ENCODE data around the gene SLC51A.
"Not testable (repeated sequence)": the region's sequence is repeated elsewhere in the genome, so short reads cannot be mapped to it uniquely, and the experiment has no call there.

SLC51A gene

GRCh38 chr3:196216089-196216564 lies at the start of gene SLC51A:
Gene SLC51A, plus strand, starts transcription at chr3:196216534. Its CDS starts 179 bp downstream, at chr3:196216713.
- DNase-seq (ENCODE audit: low read depth, low spot score), result no peak

GRCh38 chr3:196166741-196167140 lies 49.6 kb upstream of the SLC51A start:
- DNase-seq (ENCODE audit: low read depth, low spot score), result no peak

GRCh38 chr3:196168808-196169391 lies 47.4 kb upstream of the SLC51A start:
- no peak for DNase-seq (ENCODE audit: low read depth, low spot score)

GRCh38 chr3:196169836-196170240 lies 46.5 kb upstream of the SLC51A start:
- no peak for DNase-seq (ENCODE audit: low read depth, low spot score)

- not testable (repeated sequence) for DNase-seq (ENCODE audit: low read depth, low spot score)
These were observed 46.0 kb upstream of the SLC51A start for GRCh38 chr3:196170296-196170695.

- DNase-seq (ENCODE audit: low read depth, low spot score), result no peak
These were observed 41.7 kb upstream of the SLC51A start for GRCh38 chr3:196174652-196175051.

- no peak for DNase-seq (ENCODE audit: low read depth, low spot score)
These were observed 41.2 kb upstream of the SLC51A start for GRCh38 chr3:196175116-196175625.

GRCh38 chr3:196175722-196176121 lies 40.6 kb upstream of the SLC51A start:
- no peak for DNase-seq (ENCODE audit: low read depth, low spot score)

GRCh38 chr3:196177567-196177966 lies 38.8 kb upstream of the SLC51A start:
- DNase-seq (ENCODE audit: low read depth, low spot score), result no peak

GRCh38 chr3:196177967-196178366 lies 38.4 kb upstream of the SLC51A start:
- DNase-seq (ENCODE audit: low read depth, low spot score), result no peak

GRCh38 chr3:196178993-196179379 lies 37.3 kb upstream of the SLC51A start:
- DNase-seq (ENCODE audit: low read depth, low spot score), result no peak

GRCh38 chr3:196179380-196180308 lies 36.7 kb upstream of the SLC51A start:
- DNase-seq (ENCODE audit: low read depth, low spot score), result no peak

- DNase-seq (ENCODE audit: low read depth, low spot score), result no peak
These were observed 36.0 kb upstream of the SLC51A start for GRCh38 chr3:196180346-196180745.

GRCh38 chr3:196181127-196181546 lies 35.2 kb upstream of the SLC51A start:
- DNase-seq (ENCODE audit: low read depth, low spot score), result no peak

GRCh38 chr3:196184169-196184432 lies 32.2 kb upstream of the SLC51A start:
- DNase-seq (ENCODE audit: low read depth, low spot score), result not testable (repeated sequence)

- no peak for DNase-seq (ENCODE audit: low read depth, low spot score)
These were observed 31.5 kb upstream of the SLC51A start for GRCh38 chr3:196184881-196185280.

GRCh38 chr3:196186651-196187573 lies 29.4 kb upstream of the SLC51A start:
- no peak for DNase-seq (ENCODE audit: low read depth, low spot score)

GRCh38 chr3:196189566-196190347 lies 26.6 kb upstream of the SLC51A start:
- DNase-seq (ENCODE audit: low read depth, low spot score), result no peak

GRCh38 chr3:196192036-196192523 lies 24.3 kb upstream of the SLC51A start:
- no peak for DNase-seq (ENCODE audit: low read depth, low spot score)

GRCh38 chr3:196192524-196193051 lies 23.7 kb upstream of the SLC51A start:
- DNase-seq (ENCODE audit: low read depth, low spot score), result no peak

Measured in iPS DF 19.7 (cell line).